Liver (tissue), 9 donors: ENCODE results near the gene MTX1. TPM values are rescaled to one million over a fixed set of nuclear protein-coding genes. Genes with fewer than 3 reads are reported as not detected.

Experiments
- DNase-seq: peaks from one replicate; pipeline ENCODE4 v3.0.0-alpha.2; 2017; ENCODE audit warnings: low spot score
- H3K27ac ChIP-seq, 2 donors: one replicate each; pipeline ENCODE4 v1.7.0; 2013; ENCODE audit warnings: inconsistent platforms in 2 of 2, low read length in 2 of 2, control low read depth in 1 of 2, low read depth in 1 of 2, mild to moderate bottlenecking in 1 of 2
- H3K27me3 ChIP-seq, 4 donors: one replicate each; pipeline versions ENCODE4 v1.6.1 to v1.7.0; 2013; ENCODE audit warnings: low read length in 3 of 4, inconsistent platforms in 1 of 4, mild to moderate bottlenecking in 1 of 4, moderate library complexity in 1 of 4; ENCODE audit not compliant: control insufficient read depth in 4 of 4, insufficient read depth in 4 of 4
- H3K36me3 ChIP-seq, 4 donors: one replicate each; pipeline versions ENCODE4 v1.6.1 to v1.7.0; 2013; ENCODE audit warnings: low read length in 3 of 4, mild to moderate bottlenecking in 3 of 4, low read depth in 1 of 4, moderate library complexity in 1 of 4; ENCODE audit not compliant: control insufficient read depth in 4 of 4, insufficient read depth in 3 of 4
- H3K4me1 ChIP-seq, 4 donors: one replicate each; pipeline versions ENCODE4 v1.6.1 to v1.7.0; 2013; ENCODE audit warnings: low read length in 3 of 4, mild to moderate bottlenecking in 3 of 4, moderate library complexity in 1 of 4; ENCODE audit not compliant: control insufficient read depth in 4 of 4, insufficient read depth in 4 of 4
- H3K4me3 ChIP-seq, 3 donors: one replicate each; pipeline versions ENCODE4 v1.6.1 to v1.7.0; 2013; ENCODE audit warnings: low read length in 3 of 3, control low read depth in 1 of 3, low read depth in 1 of 3, mild to moderate bottlenecking in 1 of 3
- H3K9ac ChIP-seq, 2 donors: one replicate each; pipeline ENCODE4 v1.7.0; 2013; ENCODE audit warnings: low read length in 2 of 2, mild to moderate bottlenecking in 2 of 2, moderate library complexity in 2 of 2, control low read depth in 1 of 2, low read depth in 1 of 2
- H3K9me3 ChIP-seq, 4 donors: one replicate each; pipeline versions ENCODE4 v1.6.1 to v1.7.0; 2013; ENCODE audit warnings: low read length in 3 of 4; ENCODE audit not compliant: control insufficient read depth in 4 of 4
- ATF3 ChIP-seq: IDR thresholded peaks from 2 replicates; pipeline ENCODE4 v1.6.1; 2016; ENCODE audit warnings: antibody characterized with exemption
- CTCF ChIP-seq: fragments of 150-350 bp; IDR thresholded peaks from 2 replicates; pipeline ENCODE4 v1.5.1; 2017; ENCODE audit warnings: improper control_type of control experiment, low read depth, low read length; ENCODE audit not compliant: missing input control
- FOXA1 ChIP-seq: IDR thresholded peaks from 2 replicates; pipeline ENCODE4 v1.6.1; 2016; ENCODE audit warnings: antibody characterized with exemption
- FOXA2 ChIP-seq: IDR thresholded peaks from 2 replicates; pipeline ENCODE4 v1.6.1; 2016; ENCODE audit warnings: antibody characterized with exemption
- GABPA ChIP-seq, 2 donors: IDR thresholded peaks in 1 of 2; conservative IDR thresholded peaks in 1 of 2; 2 replicates each; pipeline ENCODE4 v1.6.1; 2016; ENCODE audit warnings: antibody characterized with exemption in 2 of 2, mild to moderate bottlenecking in 1 of 2, moderate library complexity in 1 of 2
- HNF4G ChIP-seq: IDR thresholded peaks from 2 replicates; pipeline ENCODE4 v1.6.1; 2016; ENCODE audit warnings: antibody characterized with exemption
- JUND ChIP-seq, 2 donors: IDR thresholded peaks; 2 replicates each; pipeline ENCODE4 v1.6.1; 2016; ENCODE audit warnings: antibody characterized with exemption in 2 of 2
- MAX ChIP-seq: IDR thresholded peaks from 2 replicates; pipeline ENCODE4 v1.6.1; 2016; ENCODE audit warnings: antibody characterized with exemption
- NR2F2 ChIP-seq: IDR thresholded peaks from 2 replicates; pipeline ENCODE4 v1.6.1; 2016; ENCODE audit warnings: antibody characterized with exemption
- RAD21 ChIP-seq, 2 donors: IDR thresholded peaks; 2 replicates each; pipeline ENCODE4 v1.6.1; 2016; ENCODE audit warnings: antibody characterized with exemption in 2 of 2, mild to moderate bottlenecking in 2 of 2
- REST ChIP-seq: IDR thresholded peaks from 2 replicates; pipeline ENCODE4 v1.6.1; 2016; ENCODE audit warnings: antibody characterized with exemption, mild to moderate bottlenecking
- SP1 ChIP-seq: IDR thresholded peaks from 2 replicates; pipeline ENCODE4 v1.6.1; 2018; ENCODE audit warnings: antibody characterized with exemption, mild to moderate bottlenecking
- TAF1 ChIP-seq: conservative IDR thresholded peaks from 2 replicates; pipeline ENCODE4 v1.6.1; 2016; ENCODE audit warnings: antibody characterized with exemption, mild to moderate bottlenecking
- YY1 ChIP-seq: IDR thresholded peaks from 2 replicates; pipeline ENCODE4 v1.6.1; 2016; ENCODE audit warnings: antibody characterized with exemption, mild to moderate bottlenecking
- ZBTB33 ChIP-seq: IDR thresholded peaks from 2 replicates; pipeline ENCODE4 v1.6.1; 2016; ENCODE audit warnings: antibody characterized with exemption
- WGBS: extraction: QIAGEN DNeasy Blood & Tissue Kit; methylation state at CpG from one replicate; pipeline ENCODE4 v1.1.7; 2013; 5-methylcytosine and 5-hydroxymethylcytosine counted together
- polyA plus RNA-seq, 2 donors: library from polyadenylated mRNA; stranded (reverse) in 1 of 2; unstranded in 1 of 2; fragments of 200-250 nt in 1 of 2; fragments of >200 nt in 1 of 2; fragmentation: Nextera tagmentation in 1 of 2; extraction: Ambion mirVana in 1 of 2; gene quantifications; one replicate each; pipeline versions ENCODE4 v1.2.1 to v1.2.3, GENCODE V29; 2013 to 2015
- total RNA-seq, 2 donors: library from RNA; depleted of rRNA; stranded (reverse); fragments of >200 nt; gene quantifications; one replicate each; pipeline ENCODE4 v1.2.3, GENCODE V29; 2014
- donor health status: healthy.
- donor health status: healthy.
- donor health status: healthy.
- donor health status: healthy.
- donor health status: healthy.

Gene MTX1
- total and polyA plus RNA-seq, 4 donors = 19.6 to 38.4 (median 28.5) TPM

- Histone ChIP-seq H3K9ac (no peak overlapping the region), H3K9me3 (no peaks in the 10 kb centered on the region), H3K36me3 (peaks cover 0 to 13% (median 5%) of the 10 kb centered on the region in 4 donors), H3K27ac (peak overlapping the region; percentile 82), H3K27me3 (no peaks in the 10 kb centered on the region), H3K4me1 (peaks cover 2 to 35% (median 24%) of the 10 kb centered on the region in 4 donors), H3K4me3 (peak overlapping the region in 2 of 3 donors; percentile 65 to 84)
- 86% methylated on average over 20 of the region's 20 CpGs for WGBS
- TF ChIP-seq CTCF = no peak
- TF ChIP-seq NR2F2 = peak; percentile 6
- DNase-seq = no peak
Measured at GRCh38 chr1:155256058-155256852, 47.8 kb downstream of the MTX1 start.

- Histone ChIP-seq H3K36me3 (peaks cover 0 to 32% (median 22%) of the 10 kb centered on the region in 4 donors), H3K9me3 (no peaks in the 10 kb centered on the region), H3K27ac (no peak overlapping the region), H3K4me3 (no peak overlapping the region), H3K4me1 (peaks cover 2 to 34% (median 24%) of the 10 kb centered on the region in 4 donors), H3K9ac (no peak overlapping the region), H3K27me3 (no peaks in the 10 kb centered on the region)
- 97% methylated on average over 5 of the region's 5 CpGs for WGBS
- TF ChIP-seq NR2F2 (no peak), ATF3 (no peak), CTCF (no peak), RAD21 (IDR thresholded peaks at IDR 0.05) (no peak), HNF4G (no peak), FOXA2 (no peak), MAX (no peak), FOXA1 (no peak), TAF1 (no peak)
- no peak for DNase-seq
Measured at GRCh38 chr1:155260276-155260675, 51.8 kb downstream of the MTX1 start.

- Histone ChIP-seq H3K27me3 (no peaks in the 10 kb centered on the region), H3K36me3 (peaks cover 2 to 41% (median 30%) of the 10 kb centered on the region in 4 donors), H3K9me3 (no peaks in the 10 kb centered on the region), H3K27ac (peak overlapping the region; percentile 65 to 87), H3K9ac (peak overlapping the region; percentile 63 to 88), H3K4me1 (peaks cover 0 to 25% (median 17%) of the 10 kb centered on the region in 4 donors), H3K4me3 (peak overlapping the region; percentile 88 to 99 (median 91))
- DNase-seq = no peak
- WGBS = 0% methylated on average over 9 of the region's 9 CpGs
- TF ChIP-seq REST (no peak), RAD21 (IDR thresholded peaks at IDR 0.05) (no peak), FOXA1 (no peak), TAF1 (no peak), MAX (no peak), JUND (IDR thresholded peaks at IDR 0.05) (no peak), SP1 (no peak), FOXA2 (no peak), ATF3 (no peak), YY1 (no peak), HNF4G (no peak), GABPA (IDR thresholded peaks at IDR 0.05 in 1 of 2, conservative IDR thresholded peaks at IDR 0.05 in 1 of 2) (no peak), ZBTB33 (no peak)
Measured at GRCh38 chr1:155261493-155261851, 53.0 kb downstream of the MTX1 start.
